ENCODE results near the gene MED15.

- no peak for TF ChIP-seq GATA3 (IDR thresholded peaks at IDR 0.05; ENCODE audit: low read depth, low read length)
- TF ChIP-seq GATA2 (IDR thresholded peaks at IDR 0.05; ENCODE audit: low read depth, low read length) = no peak
Observed at GRCh38 chr22:20548806-20549205, 41.4 kb downstream of the MED15 start.

Measured in SH-SY5Y (cell line).